Stomach smooth muscle (tissue), 2 donors: Measurements from ENCODE around the gene ERBIN.
"Not testable (repeated sequence)": the region's sequence is repeated elsewhere in the genome, so short reads cannot be mapped to it uniquely, and the experiment has no call there.

ENCODE experiments used
- H3K27ac ChIP-seq: one replicate; pipeline ENCODE4 v1.7.0; 2013; ENCODE audit warnings: mild to moderate bottlenecking, low read length, inconsistent platforms
- H3K27me3 ChIP-seq, 2 donors: one replicate each; pipeline ENCODE4 v1.7.0; 2013; ENCODE audit warnings: low read length in 2 of 2; ENCODE audit not compliant: insufficient read depth in 2 of 2, control insufficient read depth in 1 of 2
- H3K36me3 ChIP-seq, 2 donors: one replicate each; pipeline ENCODE4 v1.7.0; 2013; ENCODE audit warnings: low read length in 2 of 2; ENCODE audit not compliant: control insufficient read depth in 2 of 2, insufficient read depth in 2 of 2
- H3K4me1 ChIP-seq: one replicate; pipeline ENCODE4 v1.7.0; 2013; ENCODE audit warnings: low read length; ENCODE audit not compliant: control insufficient read depth, insufficient read depth
- H3K4me3 ChIP-seq, 2 donors: one replicate each; pipeline ENCODE4 v1.7.0; 2013; ENCODE audit warnings: low read length in 2 of 2
- H3K9ac ChIP-seq, 2 donors: one replicate each; pipeline ENCODE4 v1.7.0; 2013; ENCODE audit warnings: low read length in 2 of 2, mild to moderate bottlenecking in 1 of 2
- H3K9me3 ChIP-seq, 2 donors: one replicate each; pipeline ENCODE4 v1.7.0; 2013; ENCODE audit warnings: low read length in 2 of 2; ENCODE audit not compliant: control insufficient read depth in 2 of 2
- donor health status: healthy.
- donor health status: Pancreatic carcinoma.

ERBIN gene

GRCh38 chr5:66039701-66040100 lies 113.3 kb downstream of the ERBIN start:
- H3K27me3 ChIP-seq: no peaks in the 10 kb centered on the region
- H3K27ac ChIP-seq: no peak overlapping the region
- H3K36me3 ChIP-seq: peaks cover 1 to 27% of the 10 kb centered on the region in 2 donors
- H3K4me1 ChIP-seq: no peaks in the 10 kb centered on the region
- H3K4me3 ChIP-seq: no peak overlapping the region
- H3K9me3 ChIP-seq: no peaks in the 10 kb centered on the region
- no peak overlapping the region for H3K9ac ChIP-seq

GRCh38 chr5:66041627-66042026 lies 115.3 kb downstream of the ERBIN start:
- Histone ChIP-seq H3K9ac (no peak overlapping the region), H3K36me3 (peaks cover 3 to 32% of the 10 kb centered on the region in 2 donors)

GRCh38 chr5:66057239-66057638 lies 130.9 kb downstream of the ERBIN start:
- Histone ChIP-seq H3K4me3 (no peak overlapping the region), H3K36me3 (peaks cover 10 to 11% of the 10 kb centered on the region in 2 donors), H3K9me3 (no peaks in the 10 kb centered on the region), H3K9ac (no peak overlapping the region), H3K4me1 (no peaks in the 10 kb centered on the region), H3K27ac (no peak overlapping the region), H3K27me3 (no peaks in the 10 kb centered on the region)

More at GRCh38 chr5:66041627-66042026, 115.3 kb downstream of the ERBIN start:
- Histone ChIP-seq H3K9me3 (no peaks in the 10 kb centered on the region), H3K27ac (no peak overlapping the region), H3K4me3 (no peak overlapping the region), H3K4me1 (no peaks in the 10 kb centered on the region), H3K27me3 (no peaks in the 10 kb centered on the region)

DNA sequence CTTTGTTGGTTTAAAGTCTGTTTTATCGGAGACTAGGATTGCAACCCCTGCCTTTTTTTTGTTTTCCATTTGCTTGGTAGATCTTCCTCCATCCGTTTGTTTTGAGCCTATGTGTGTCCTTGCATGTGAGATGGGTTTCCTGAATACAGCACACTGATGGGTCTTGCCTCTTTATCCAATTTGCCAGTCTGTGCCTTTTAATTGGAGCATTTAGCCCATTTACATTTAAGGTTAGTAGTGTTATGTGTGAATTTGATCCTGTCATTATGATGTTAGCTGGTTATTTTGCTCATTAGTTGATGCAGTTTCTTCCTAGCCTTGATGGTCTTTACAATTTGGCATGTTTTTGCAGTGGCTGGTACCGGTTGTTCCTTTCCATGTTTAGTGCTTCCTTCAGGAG lies 134.9 kb downstream of the ERBIN start:
- not testable (repeated sequence) for H3K27me3 ChIP-seq, H3K27ac ChIP-seq, H3K4me3 ChIP-seq, H3K36me3 ChIP-seq, H3K4me1 ChIP-seq, H3K9me3 ChIP-seq, H3K9ac ChIP-seq

DNA sequence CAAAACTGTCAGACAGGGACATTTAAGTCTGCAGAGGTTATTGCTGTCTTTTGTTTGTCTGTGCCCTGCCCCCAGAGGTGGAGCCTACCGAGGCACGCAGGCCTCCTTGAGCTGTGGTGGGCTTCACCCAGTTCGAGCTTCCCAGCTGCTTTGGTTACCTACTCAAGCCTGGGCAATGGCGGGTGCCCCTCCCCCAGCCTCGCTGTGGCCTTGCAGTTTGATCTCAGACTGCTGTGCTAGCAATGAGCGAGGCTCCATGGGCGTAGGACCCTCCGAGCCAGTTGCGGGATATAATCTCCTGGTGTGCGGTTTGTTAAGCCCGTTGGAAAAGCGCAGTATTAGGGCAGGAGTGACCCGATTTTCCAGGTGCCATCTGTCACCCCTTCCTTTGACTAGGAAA lies 136.7 kb downstream of the ERBIN start:
- H3K27me3 ChIP-seq, H3K27ac ChIP-seq, H3K9ac ChIP-seq, H3K4me1 ChIP-seq, H3K4me3 ChIP-seq, H3K36me3 ChIP-seq, H3K9me3 ChIP-seq: not testable (repeated sequence)

- Histone ChIP-seq H3K27ac (no peak overlapping the region), H3K36me3 (no peaks in the 10 kb centered on the region), H3K27me3 (no peaks in the 10 kb centered on the region), H3K4me3 (no peak overlapping the region), H3K9me3 (no peaks in the 10 kb centered on the region), H3K4me1 (no peaks in the 10 kb centered on the region), H3K9ac (no peak overlapping the region)
Observed at GRCh38 chr5:66066826-66067225, 140.5 kb downstream of the ERBIN start.

DNA sequence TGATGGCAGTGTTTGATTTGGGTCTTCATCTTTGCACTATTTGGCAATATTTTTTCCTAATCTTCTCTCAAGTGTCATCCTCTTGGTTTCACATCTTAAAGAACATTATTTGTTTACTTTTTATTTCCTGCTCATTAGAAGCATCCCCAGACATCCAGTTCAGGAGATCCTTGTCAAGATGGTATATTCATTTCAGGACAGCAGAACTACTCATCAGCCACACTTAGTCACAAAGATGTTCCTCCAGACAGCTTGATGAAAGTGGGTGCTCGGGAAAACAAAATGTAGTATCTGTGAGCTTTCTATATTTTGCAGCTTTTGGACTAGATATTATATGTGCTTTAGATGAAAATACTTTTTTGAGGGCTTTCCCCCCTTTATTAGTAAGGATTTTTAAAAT lies 145.7 kb downstream of the ERBIN start:
- no peak overlapping the region for H3K9ac ChIP-seq
- H3K4me3 ChIP-seq: no peak overlapping the region
- H3K27ac ChIP-seq: no peak overlapping the region
- H3K4me1 ChIP-seq: no peaks in the 10 kb centered on the region
- H3K27me3 ChIP-seq: no peaks in the 10 kb centered on the region
- H3K9me3 ChIP-seq: no peaks in the 10 kb centered on the region
- H3K36me3 ChIP-seq: no peaks in the 10 kb centered on the region

DNA sequence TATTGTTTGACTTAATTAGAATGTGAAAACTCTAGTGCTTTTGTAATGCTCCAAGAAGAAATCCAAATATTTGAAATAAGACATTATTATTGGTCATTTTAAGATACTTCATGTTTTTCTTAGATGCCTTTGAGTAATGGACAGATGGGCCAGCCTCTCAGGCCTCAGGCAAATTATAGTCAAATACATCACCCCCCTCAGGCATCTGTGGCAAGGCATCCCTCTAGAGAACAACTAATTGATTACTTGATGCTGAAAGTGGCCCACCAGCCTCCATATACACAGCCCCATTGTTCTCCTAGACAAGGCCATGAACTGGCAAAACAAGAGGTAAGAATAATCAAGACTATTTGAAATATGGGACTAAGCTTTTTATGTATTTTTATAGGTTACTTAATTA lies 148.5 kb downstream of the ERBIN start:
- H3K27me3 ChIP-seq: no peaks in the 10 kb centered on the region
- H3K27ac ChIP-seq: no peak overlapping the region
- peaks cover 0 to 5% of the 10 kb centered on the region in 2 donors for H3K36me3 ChIP-seq

GRCh38 chr5:66080664-66081063 lies 154.3 kb downstream of the ERBIN start:
- H3K27me3 ChIP-seq: no peaks in the 10 kb centered on the region

More for the DNA sequence above, 148.5 kb downstream of the ERBIN start:
- Histone ChIP-seq H3K9ac (no peak overlapping the region), H3K4me3 (no peak overlapping the region), H3K4me1 (no peaks in the 10 kb centered on the region), H3K9me3 (no peaks in the 10 kb centered on the region)

DNA sequence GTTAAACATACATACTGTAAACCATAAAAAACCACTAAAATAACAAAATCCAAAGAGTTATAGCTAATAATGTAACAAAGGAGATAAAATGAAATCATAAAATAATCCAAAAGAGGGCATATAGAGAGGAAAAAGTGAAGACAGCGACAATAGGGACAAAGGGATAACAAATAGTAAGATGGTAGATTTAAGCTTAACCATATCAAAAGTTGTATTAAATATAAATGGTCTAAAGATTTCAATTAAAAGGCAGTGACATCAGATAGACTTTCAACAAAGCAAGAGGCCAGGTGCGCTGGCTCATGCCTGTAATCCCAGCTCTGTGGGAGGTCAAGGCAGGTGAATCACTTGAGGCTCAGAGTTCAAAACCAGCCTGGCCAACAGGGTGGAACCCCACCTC lies 163.0 kb downstream of the ERBIN start:
- Histone ChIP-seq H3K4me3 (no peak overlapping the region), H3K36me3 (peaks cover 3 to 5% of the 10 kb centered on the region in 2 donors), H3K27me3 (no peaks in the 10 kb centered on the region), H3K4me1 (no peaks in the 10 kb centered on the region), H3K9me3 (peaks cover 0 to 3% of the 10 kb centered on the region in 2 donors), H3K27ac (no peak overlapping the region), H3K9ac (no peak overlapping the region)

More at GRCh38 chr5:66080664-66081063, 154.3 kb downstream of the ERBIN start:
- H3K9me3 ChIP-seq: no peaks in the 10 kb centered on the region
- no peak overlapping the region for H3K9ac ChIP-seq
- H3K4me1 ChIP-seq: no peaks in the 10 kb centered on the region
- no peak overlapping the region for H3K4me3 ChIP-seq
- H3K36me3 ChIP-seq: peaks cover 0 to 5% of the 10 kb centered on the region in 2 donors
- H3K27ac ChIP-seq: no peak overlapping the region

DNA sequence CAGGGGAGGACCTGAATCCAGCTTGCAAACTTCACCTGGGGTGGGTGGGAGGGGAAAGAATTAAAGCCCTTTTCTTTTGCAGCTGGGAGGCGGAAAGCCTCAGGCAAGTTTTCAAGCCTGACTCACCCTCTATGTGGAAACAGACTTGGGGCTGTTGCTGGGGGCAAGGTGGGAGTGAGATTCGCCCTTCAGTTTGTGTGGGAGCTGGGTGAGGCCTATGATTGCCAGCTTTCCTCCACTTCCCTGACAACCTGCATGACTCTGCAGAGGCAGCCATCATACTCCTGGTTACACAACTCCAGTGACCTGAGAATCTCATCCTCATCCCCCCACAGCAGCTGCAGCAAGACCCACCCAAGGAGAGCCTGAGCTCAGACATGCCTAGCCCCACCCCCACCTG lies 174.5 kb downstream of the ERBIN start:
- peaks cover 0 to 6% of the 10 kb centered on the region in 2 donors for H3K9me3 ChIP-seq
- H3K27ac ChIP-seq: no peak overlapping the region
- H3K36me3 ChIP-seq: no peaks in the 10 kb centered on the region
- no peak overlapping the region for H3K4me3 ChIP-seq
- no peak overlapping the region for H3K9ac ChIP-seq
- no peaks in the 10 kb centered on the region for H3K4me1 ChIP-seq
- H3K27me3 ChIP-seq: no peaks in the 10 kb centered on the region
